OCI-LY1 (cell line): Measurements from ENCODE around the gene TCEAL8.

ENCODE experiments used
- CTCF ChIP-seq: fragments of 200-600 bp; sonication (generic), shearing (Covaris generic); IDR thresholded peaks from 2 replicates; pipeline ENCODE4 v1.5.1; 2017; ENCODE audit warnings: mild to moderate bottlenecking, antibody characterized with exemption, low read length, moderate library complexity, mixed read lengths
- EZH2 ChIP-seq: fragments of 200-600 bp; sonication (generic), shearing (Covaris generic); IDR thresholded peaks from 2 replicates; pipeline ENCODE4 v1.8.0; 2017; ENCODE audit warnings: borderline replicate concordance, mixed run types, mild to moderate bottlenecking, antibody characterized with exemption, low read length, moderate library complexity, mixed read lengths

GRCh38 chrX:103212749-103213457 lies 42.1 kb downstream of the TCEAL8 start:
- TF ChIP-seq EZH2 (no peak), CTCF (no peak)
